ENCODE results near the gene INPP5B.

DNA sequence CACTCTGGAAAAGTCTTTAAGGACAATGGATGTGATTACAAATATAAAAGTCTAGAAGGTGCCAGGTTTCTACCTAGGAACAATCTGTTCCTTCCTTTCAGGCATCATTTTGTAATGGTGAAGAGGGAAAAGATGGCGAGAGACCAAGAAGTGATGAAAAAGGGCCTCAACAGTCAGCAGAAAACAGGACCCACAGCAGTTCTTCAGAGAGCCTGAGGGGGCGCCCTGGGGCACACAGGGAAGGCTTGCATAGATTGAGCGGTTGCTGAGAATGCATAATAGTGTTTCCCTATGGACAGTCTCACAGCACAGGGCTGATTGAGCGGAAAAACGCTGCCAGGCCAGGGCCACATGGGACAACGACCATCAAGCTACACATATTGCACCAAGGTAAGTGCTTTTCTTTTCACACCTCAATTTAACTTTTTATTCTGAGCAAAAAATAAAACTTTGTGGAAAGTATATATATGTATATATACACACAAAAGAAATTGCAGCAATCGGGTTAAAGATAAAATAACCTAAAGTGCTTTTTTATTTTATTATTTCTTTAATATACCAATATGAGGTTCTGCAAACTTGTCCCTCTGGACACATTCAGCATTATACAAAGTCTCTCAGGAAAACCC lies 135.7 kb downstream of the INPP5B start:
- TF ChIP-seq TAF1 (IDR thresholded peaks at IDR 0.05; ENCODE audit: borderline replicate concordance, low read depth, low read length) (no peak), POLR2A (IDR thresholded peaks at IDR 0.05; ENCODE audit: low read depth, low read length) (no peak)

Measured in GM12892 (cell line).